ENCODE data around the gene SOX6. TPM values are rescaled to one million over a fixed set of nuclear protein-coding genes. Genes with fewer than 3 reads are reported as not detected.

SOX6 gene
- total and polyA plus RNA-seq, 2 donors (not counting 3 experiments of a cell fraction or from before 2014, with no cell fraction given) = 0.14 to 3.7 TPM

DNA sequence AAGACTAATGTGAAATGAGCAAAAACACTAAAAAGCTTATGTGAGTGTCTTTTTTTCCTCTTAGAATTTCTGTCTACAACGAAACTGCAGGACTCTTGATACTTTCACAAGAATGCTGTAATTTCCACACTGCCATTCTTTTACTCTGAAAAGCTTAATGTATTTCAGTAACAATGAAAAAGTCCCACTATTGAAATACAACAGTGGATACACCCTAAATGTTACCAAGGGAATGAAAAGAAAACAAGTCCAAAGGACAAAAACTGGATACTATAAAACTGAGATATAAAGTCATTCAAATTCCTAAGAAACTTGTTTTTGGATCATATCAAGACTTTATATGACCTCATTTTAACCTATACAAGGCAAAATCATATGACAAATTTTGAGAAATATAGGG lies 77.4 kb downstream of the SOX6 start:
- H3K79me2 ChIP-seq (ENCODE audit: control insufficient read depth, insufficient read depth, low read length) = no peaks in the 10 kb centered on the region
- H4K20me1 ChIP-seq (replicated peaks; ENCODE audit: control insufficient read depth, extremely low read depth, insufficient read depth, low read length) = no peaks in the 10 kb centered on the region
- DNase-seq (ENCODE audit: low read depth, low spot score) (no peak), FAIRE-seq (no peak)
- ChIA-PET CTCF (interaction anchor here (1.7 kb wide), 1 partner anchor 42 kb away, joined by 3 read pairs; no protein-coding TSS in a partner anchor), POLR2A (no interaction called here)
- dilution Hi-C loops (cut with MboI; ENCODE audit: extremely low pct_ligation_motif_present, low sequenced_read_pairs) = no loop called here
- intact Hi-C loops (cut with micrococcal nuclease) = no loop called here
- H3K4me3 ChIP-seq (replicated peaks in 1 of 3; ENCODE audit: insufficient read depth in 1 of 3, low read depth in 1 of 3, low read length in 3 of 3) = no peak overlapping the region
- no peak overlapping the region for H3K27ac ChIP-seq (ENCODE audit: insufficient read depth, low read depth, low read length)
- H3K36me3 ChIP-seq (ENCODE audit: control insufficient read depth in 2 of 2, extremely low read depth in 1 of 2, insufficient read depth in 2 of 2, low read length in 2 of 2) = no peaks in the 10 kb centered on the region
- BruUV-seq (replicated peaks) = no TSS peak
- H3K4me1 ChIP-seq (ENCODE audit: control insufficient read depth, extremely low read depth, insufficient read depth, low read length) = peaks cover 3% of the 10 kb centered on the region
- H3K4me2 ChIP-seq (ENCODE audit: insufficient read depth, low read length) = no peak overlapping the region
- H2AFZ ChIP-seq (ENCODE audit: low read depth, low read length) = no peak overlapping the region
- no peak overlapping the region for H3K9ac ChIP-seq (replicated peaks; ENCODE audit: extremely low read depth, insufficient read depth, low read length)
- no peak for TF ChIP-seq POLR2AphosphoS5 (IDR thresholded peaks at IDR 0.05; ENCODE audit: insufficient read depth, low read depth, low read length)
- TF ChIP-seq MAX (IDR thresholded peaks at IDR 0.05; ENCODE audit: insufficient read depth, insufficient read length) = no peak
- no peak for TF ChIP-seq MYC (IDR thresholded peaks at IDR 0.05; ENCODE audit: low read depth, low read length)
- TF ChIP-seq CTCF (IDR thresholded peaks at IDR 0.05; ENCODE audit: extremely low read depth in 1 of 2, insufficient read depth in 1 of 2, low read depth in 1 of 2, low read length in 2 of 2) = no peak
- TF ChIP-seq FOS (IDR thresholded peaks at IDR 0.05; ENCODE audit: borderline replicate concordance, insufficient read depth, low read length) = no peak
- H3K9me3 ChIP-seq (replicated peaks; ENCODE audit: control insufficient read depth, insufficient read depth, low read length) = no peaks in the 10 kb centered on the region
- no peaks in the 10 kb centered on the region for H3K27me3 ChIP-seq (ENCODE audit: control insufficient read depth in 2 of 2, insufficient read depth in 2 of 2, low read length in 2 of 2)
- H3K9me1 ChIP-seq (replicated peaks; ENCODE audit: control insufficient read depth, extremely low read depth, insufficient read depth, low read length) = no peaks in the 10 kb centered on the region

GRCh38 chr11:16278273-16278672 lies 78.1 kb downstream of the SOX6 start:
- DNase-seq (ENCODE audit: low read depth, low spot score) (no peak), FAIRE-seq (no peak)
- Histone ChIP-seq H3K36me3 (ENCODE audit: control insufficient read depth in 2 of 2, extremely low read depth in 1 of 2, insufficient read depth in 2 of 2, low read length in 2 of 2) (no peaks in the 10 kb centered on the region), H3K27ac (ENCODE audit: insufficient read depth, low read depth, low read length) (no peak overlapping the region), H3K79me2 (ENCODE audit: control insufficient read depth, insufficient read depth, low read length) (no peaks in the 10 kb centered on the region), H3K4me2 (ENCODE audit: insufficient read depth, low read length) (no peak overlapping the region), H3K4me3 (replicated peaks in 1 of 3; ENCODE audit: insufficient read depth in 1 of 3, low read depth in 1 of 3, low read length in 3 of 3) (no peak overlapping the region), H3K9me3 (replicated peaks; ENCODE audit: control insufficient read depth, insufficient read depth, low read length) (no peaks in the 10 kb centered on the region), H3K27me3 (ENCODE audit: control insufficient read depth in 2 of 2, insufficient read depth in 2 of 2, low read length in 2 of 2) (no peaks in the 10 kb centered on the region), H3K4me1 (ENCODE audit: control insufficient read depth, extremely low read depth, insufficient read depth, low read length) (peaks cover 3% of the 10 kb centered on the region), H2AFZ (ENCODE audit: low read depth, low read length) (no peak overlapping the region), H4K20me1 (replicated peaks; ENCODE audit: control insufficient read depth, extremely low read depth, insufficient read depth, low read length) (no peaks in the 10 kb centered on the region), H3K9ac (replicated peaks; ENCODE audit: extremely low read depth, insufficient read depth, low read length) (no peak overlapping the region), H3K9me1 (replicated peaks; ENCODE audit: control insufficient read depth, extremely low read depth, insufficient read depth, low read length) (no peaks in the 10 kb centered on the region)
- intact Hi-C loops (cut with micrococcal nuclease) (no loop called here), dilution Hi-C loops (cut with MboI; ENCODE audit: extremely low pct_ligation_motif_present, low sequenced_read_pairs) (no loop called here)
- TF ChIP-seq FOS (IDR thresholded peaks at IDR 0.05; ENCODE audit: borderline replicate concordance, insufficient read depth, low read length) (no peak), JUN (IDR thresholded peaks at IDR 0.05; ENCODE audit: borderline replicate concordance, insufficient read depth, insufficient read length, low read depth) (no peak), EZH2 (IDR thresholded peaks at IDR 0.05; ENCODE audit: borderline replicate concordance, low read depth, low read length, severe bottlenecking) (no peak), POLR2A (IDR thresholded peaks at IDR 0.05; ENCODE audit: low read depth, low read length) (no peak), MAX (IDR thresholded peaks at IDR 0.05; ENCODE audit: insufficient read depth, insufficient read length) (no peak), CTCF (IDR thresholded peaks at IDR 0.05; ENCODE audit: extremely low read depth in 1 of 2, insufficient read depth in 1 of 2, low read depth in 1 of 2, low read length in 2 of 2) (no peak), POLR2AphosphoS5 (IDR thresholded peaks at IDR 0.05; ENCODE audit: insufficient read depth, low read depth, low read length) (no peak), GATA2 (IDR thresholded peaks at IDR 0.05; ENCODE audit: insufficient read depth, insufficient read length, low read depth, low read length) (no peak), MYC (IDR thresholded peaks at IDR 0.05; ENCODE audit: low read depth, low read length) (no peak)
- CTCF ChIA-PET = interaction anchor here (1.7 kb wide), 1 partner anchor 42 kb away, joined by 3 read pairs; no protein-coding TSS in a partner anchor
- BruUV-seq (replicated peaks) = no TSS peak
- POLR2A ChIA-PET = no interaction called here
